ENCODE results near the gene RDX.

Gene RDX

DNA sequence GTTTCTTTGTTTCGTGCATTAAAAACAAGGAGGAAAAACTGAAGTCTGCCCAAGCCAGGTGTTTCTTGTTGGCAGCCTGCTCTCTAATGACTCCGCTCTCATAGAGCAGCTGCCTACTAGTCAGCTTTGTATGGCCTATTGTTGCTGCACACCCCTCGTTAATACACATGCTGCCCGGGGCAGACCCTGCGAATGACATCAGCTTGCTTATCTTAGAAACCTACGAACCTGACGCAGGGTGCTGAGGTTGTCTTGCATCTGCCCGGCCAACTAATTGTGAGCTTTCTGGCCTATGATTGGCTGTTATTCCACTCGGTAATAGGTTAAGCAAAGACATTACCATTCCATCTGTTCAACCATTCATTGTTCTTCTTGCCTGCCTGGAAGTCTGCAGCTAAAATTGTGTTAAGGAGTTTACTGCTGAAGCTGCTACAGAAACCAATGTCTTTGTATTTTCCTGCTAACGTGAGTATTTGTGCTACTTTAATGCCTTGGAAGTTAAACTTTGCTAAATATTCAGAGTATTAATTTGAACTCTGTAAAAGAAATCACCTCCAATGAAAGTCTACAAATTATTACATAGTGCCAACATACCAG is 165.7 kb downstream of the RDX start:
- peak; percentile 28 for DNase-seq (ENCODE audit: low spot score)

- DNase-seq (ENCODE audit: low spot score) = no peak
Measured at GRCh38 chr11:110128161-110128560, 168.3 kb downstream of the RDX start.

DNA sequence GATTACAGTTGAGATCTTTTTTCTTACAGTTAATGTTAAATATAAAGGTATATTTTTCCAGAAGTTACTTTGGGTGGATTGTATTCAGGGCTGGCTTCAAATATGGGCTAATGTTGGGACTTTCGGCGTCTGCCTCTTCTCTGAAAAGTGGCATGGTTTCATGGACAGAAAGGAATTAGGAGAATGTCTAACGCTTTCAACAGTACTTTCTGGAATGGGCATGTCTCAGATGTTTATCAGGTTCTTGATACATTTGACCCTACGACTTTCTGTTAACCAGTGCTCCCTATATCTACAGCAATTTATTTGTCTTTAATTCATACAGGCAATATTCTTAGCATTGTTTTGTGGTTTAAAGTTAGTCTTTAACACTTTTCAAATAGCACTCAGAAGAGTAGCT is 169.5 kb downstream of the RDX start:
- DNase-seq (ENCODE audit: low spot score) = no peak

GRCh38 chr11:110125632-110126031 is 170.8 kb downstream of the RDX start:
- DNase-seq (ENCODE audit: low spot score) = peak; percentile 87
